Inflammatory macrophage treated with lipopolysaccharide for 1 hour (primary cell): Measurements from ENCODE around the gene ANAPC4.
"Not testable (repeated sequence)": the region's sequence is repeated elsewhere in the genome, so short reads cannot be mapped to it uniquely, and the experiment has no call there.

Source experiments
- DNase-seq, 2 donors: peaks; one replicate each; pipeline ENCODE4 v3.0.0-alpha.2; 2020 to 2022

ANAPC4 gene

GRCh38 chr4:25376754-25377571 lies at the start of gene ANAPC4:
Gene ANAPC4 (plus strand): TSS chr4:25377263. CDS start chr4:25377428, 165 bp downstream.
- peak; percentile 92 to 94 for DNase-seq

- not testable (repeated sequence) for DNase-seq
These were observed 48.6 kb upstream of the ANAPC4 start for GRCh38 chr4:25328463-25328862.

- no peak for DNase-seq
These were observed 46.7 kb upstream of the ANAPC4 start for GRCh38 chr4:25330335-25330734.

GRCh38 chr4:25330905-25331808 lies 45.9 kb upstream of the ANAPC4 start:
- no peak for DNase-seq

- DNase-seq = no peak
These were observed 33.4 kb upstream of the ANAPC4 start for GRCh38 chr4:25343671-25344070.

- DNase-seq = no peak
These were observed 31.3 kb upstream of the ANAPC4 start for GRCh38 chr4:25345744-25346143.

GRCh38 chr4:25346913-25347312 lies 30.1 kb upstream of the ANAPC4 start:
- DNase-seq = peak in 1 of 2 donors; percentile 4

- no peak for DNase-seq
These were observed 29.6 kb upstream of the ANAPC4 start for GRCh38 chr4:25347473-25347872.

- no peak for DNase-seq
These were observed 29.1 kb upstream of the ANAPC4 start for GRCh38 chr4:25347971-25348370.

- DNase-seq = no peak
These were observed 26.5 kb upstream of the ANAPC4 start for GRCh38 chr4:25350561-25350960.

GRCh38 chr4:25351777-25352416 lies 25.2 kb upstream of the ANAPC4 start:
- no peak for DNase-seq

GRCh38 chr4:25356068-25356467 lies 21.0 kb upstream of the ANAPC4 start:
- DNase-seq = no peak

GRCh38 chr4:25358515-25359275 lies 18.4 kb upstream of the ANAPC4 start:
- DNase-seq = no peak

GRCh38 chr4:25361253-25361652 lies 15.8 kb upstream of the ANAPC4 start:
- DNase-seq = no peak

- peak; percentile 25 to 76 for DNase-seq
These were observed 9.9 kb upstream of the ANAPC4 start for GRCh38 chr4:25367004-25367621.

GRCh38 chr4:25367877-25368276 lies 9.2 kb upstream of the ANAPC4 start:
- no peak for DNase-seq

- no peak for DNase-seq
These were observed 8.7 kb upstream of the ANAPC4 start for GRCh38 chr4:25368315-25368714.

- DNase-seq = no peak
These were observed 6.8 kb upstream of the ANAPC4 start for GRCh38 chr4:25370242-25370641.

- not testable (repeated sequence) for DNase-seq
These were observed 4.5 kb upstream of the ANAPC4 start for GRCh38 chr4:25372549-25372948.

- peak; percentile 2 to 3 for DNase-seq
These were observed 741 bp downstream of the ANAPC4 start for GRCh38 chr4:25377572-25378436.

GRCh38 chr4:25378437-25378743 lies 1.3 kb downstream of the ANAPC4 start:
- no peak for DNase-seq
